LNCaP clone FGC (cell line): Measurements from ENCODE around the gene PCK1.

Experiments
- DNase-seq: peaks from one replicate; pipeline ENCODE4 v3.0.0-alpha.2; 2011; ENCODE audit warnings: low read depth
- H3K4me3 ChIP-seq: 2 replicates; pipeline ENCODE4 v1.5.1; 2011; ENCODE audit warnings: mild to moderate bottlenecking, low read depth, low read length, control low read depth
- TF ChIP-seq, protein P1 (sequence below): IDR thresholded peaks from 2 replicates; pipeline ENCODE4 v1.5.1; 2012; ENCODE audit warnings: mild to moderate bottlenecking; ENCODE audit not compliant: control insufficient read depth, insufficient read depth; ENCODE audit errors: extremely low read depth

Gene PCK1

DNA sequence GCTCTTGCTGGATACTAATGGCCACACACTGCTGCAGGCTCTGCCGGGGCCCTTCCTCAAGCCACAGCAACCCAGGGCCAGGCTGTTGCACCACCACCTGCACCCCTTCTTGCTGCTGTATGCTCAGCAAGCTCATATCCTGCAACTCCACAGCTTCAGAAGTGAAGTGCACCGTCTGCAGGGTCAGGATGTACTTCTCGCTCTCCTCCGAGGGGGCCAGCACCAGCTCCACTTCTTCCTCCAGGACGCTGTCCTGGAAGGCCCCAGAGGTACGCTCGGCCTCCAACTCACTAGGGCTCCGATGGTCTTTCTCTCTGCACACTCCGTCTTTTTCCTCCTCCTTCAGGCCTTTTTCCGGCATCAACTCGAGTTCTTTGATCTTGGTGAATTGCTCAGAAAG is 37.1 kb upstream of the PCK1 start:
- no peak overlapping the region for H3K4me3 ChIP-seq
- DNase-seq = no peak
- TF ChIP-seq, protein P1, sequence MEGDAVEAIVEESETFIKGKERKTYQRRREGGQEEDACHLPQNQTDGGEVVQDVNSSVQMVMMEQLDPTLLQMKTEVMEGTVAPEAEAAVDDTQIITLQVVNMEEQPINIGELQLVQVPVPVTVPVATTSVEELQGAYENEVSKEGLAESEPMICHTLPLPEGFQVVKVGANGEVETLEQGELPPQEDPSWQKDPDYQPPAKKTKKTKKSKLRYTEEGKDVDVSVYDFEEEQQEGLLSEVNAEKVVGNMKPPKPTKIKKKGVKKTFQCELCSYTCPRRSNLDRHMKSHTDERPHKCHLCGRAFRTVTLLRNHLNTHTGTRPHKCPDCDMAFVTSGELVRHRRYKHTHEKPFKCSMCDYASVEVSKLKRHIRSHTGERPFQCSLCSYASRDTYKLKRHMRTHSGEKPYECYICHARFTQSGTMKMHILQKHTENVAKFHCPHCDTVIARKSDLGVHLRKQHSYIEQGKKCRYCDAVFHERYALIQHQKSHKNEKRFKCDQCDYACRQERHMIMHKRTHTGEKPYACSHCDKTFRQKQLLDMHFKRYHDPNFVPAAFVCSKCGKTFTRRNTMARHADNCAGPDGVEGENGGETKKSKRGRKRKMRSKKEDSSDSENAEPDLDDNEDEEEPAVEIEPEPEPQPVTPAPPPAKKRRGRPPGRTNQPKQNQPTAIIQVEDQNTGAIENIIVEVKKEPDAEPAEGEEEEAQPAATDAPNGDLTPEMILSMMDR = no peak

DNA sequence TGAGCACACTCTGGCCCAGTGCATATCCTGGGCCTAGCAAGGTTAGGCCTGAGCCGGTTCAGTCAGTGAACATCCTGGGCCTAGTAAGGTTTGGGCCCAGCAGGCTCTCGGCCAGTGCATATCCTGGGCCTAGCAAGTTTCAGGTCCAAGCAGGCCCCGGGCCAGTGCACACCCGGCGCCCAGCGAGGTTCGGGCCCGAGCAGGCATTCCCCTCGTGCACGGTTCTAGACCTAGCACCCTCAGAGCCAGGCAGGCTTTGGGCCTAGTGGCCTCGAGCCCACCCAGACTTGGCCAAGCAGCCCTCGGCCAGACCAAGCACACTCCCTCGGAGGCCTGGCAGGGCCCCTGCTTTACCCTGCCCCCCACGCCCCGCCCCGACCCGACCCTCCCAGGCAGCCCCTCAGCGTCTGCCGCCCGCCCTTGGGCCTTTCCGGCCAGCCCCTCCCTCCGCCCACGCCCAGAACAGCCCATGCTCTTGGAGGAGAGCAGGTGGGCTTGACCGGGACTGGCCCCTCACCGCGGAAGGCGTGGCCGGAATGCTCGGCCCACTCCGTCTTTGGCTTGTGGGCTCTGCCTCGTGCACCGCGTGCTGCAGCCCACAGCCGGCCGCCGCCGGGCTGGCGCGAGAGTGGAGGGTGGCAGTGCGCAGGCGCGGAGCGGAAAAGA is 36.3 kb upstream of the PCK1 start, which contains the start of gene CTCFL:
Gene CTCFL (minus strand): TSS at position 630 of the 666 bp plus-strand sequence. CDS start 935 bp downstream, outside the sequence.
- no peak within 1 kb of the TSS for H3K4me3 ChIP-seq
- DNase-seq = no peak
- TF ChIP-seq, protein P1 = no peak

DNA sequence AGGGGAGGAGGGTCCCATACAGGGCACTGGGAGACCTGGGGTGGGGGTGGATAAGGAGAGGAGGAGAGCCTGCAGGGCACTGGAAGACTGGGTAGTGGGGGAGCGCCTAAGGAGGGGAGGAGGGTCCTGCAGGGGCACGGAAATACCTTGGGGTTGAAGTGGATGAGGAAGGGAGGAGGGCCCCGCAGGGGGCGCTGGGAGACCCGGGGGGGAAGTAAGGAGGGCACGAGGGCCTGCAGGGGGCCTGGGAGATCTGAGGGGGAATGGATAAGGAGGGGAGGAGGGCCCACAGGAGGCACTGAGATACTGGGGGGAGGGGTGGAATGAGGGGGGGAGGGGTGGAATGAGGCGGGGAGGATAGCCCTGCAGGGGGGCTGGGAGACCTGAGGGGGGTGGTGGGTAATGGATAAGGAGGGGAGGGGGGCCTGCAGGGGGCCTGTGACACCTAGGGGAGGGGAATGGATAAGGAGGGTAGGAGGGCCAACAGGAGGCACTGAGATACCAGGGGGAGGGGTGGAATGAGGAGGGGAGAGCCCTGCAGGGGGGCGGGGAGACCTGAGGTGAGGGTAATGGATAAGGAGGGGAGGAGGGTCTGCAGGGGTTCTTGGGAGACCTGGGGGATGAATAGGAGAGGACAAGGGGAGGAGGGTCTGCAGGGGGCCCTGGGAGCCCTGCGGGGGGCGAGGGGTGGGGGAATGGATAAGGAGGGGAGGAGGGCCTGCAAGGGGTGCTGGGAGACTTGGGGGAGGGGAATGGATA is 35.4 kb upstream of the PCK1 start:
- DNase-seq = no peak
- TF ChIP-seq, protein P1 = no peak
- H3K4me3 ChIP-seq = no peak overlapping the region

DNA sequence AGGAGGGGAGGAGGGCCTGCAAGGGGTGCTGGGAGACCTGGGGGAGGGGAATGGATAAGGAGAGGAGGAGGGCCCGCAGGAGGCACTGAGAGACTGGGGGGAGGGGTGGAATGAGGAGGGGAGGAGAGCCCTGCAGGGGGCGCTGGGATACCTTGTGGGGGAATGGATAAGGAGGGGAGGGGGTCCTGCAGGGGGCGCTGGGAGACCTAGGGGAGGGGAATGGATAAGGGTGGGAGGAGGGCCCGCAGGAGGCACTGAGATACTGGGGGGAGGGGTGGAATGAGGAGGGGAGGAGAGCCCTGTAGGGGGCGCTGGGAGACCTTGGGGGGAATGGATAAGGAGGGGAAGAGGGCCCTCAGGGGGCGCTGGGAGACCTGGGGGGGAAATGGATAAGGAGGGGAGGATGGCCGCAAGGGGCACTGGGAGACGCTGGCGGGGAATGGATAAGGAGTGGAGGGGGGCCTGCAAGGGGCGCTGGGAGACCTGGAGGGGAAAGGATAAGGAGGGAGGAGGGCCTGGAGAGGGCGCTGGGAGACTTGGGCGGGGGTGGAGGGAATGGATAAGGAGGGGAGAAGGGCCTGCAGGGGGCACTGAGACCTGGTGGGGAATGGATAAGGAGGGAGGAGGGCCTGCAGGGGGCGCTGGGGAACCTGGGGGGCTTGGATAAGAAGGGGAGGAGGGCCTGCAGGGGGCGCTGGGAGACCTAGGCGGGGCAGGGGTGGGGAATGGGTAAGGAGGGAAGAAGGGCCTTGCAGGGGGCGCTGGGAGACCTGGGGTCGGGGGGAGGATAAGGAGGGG is 34.6 kb upstream of the PCK1 start:
- no peak overlapping the region for H3K4me3 ChIP-seq
- DNase-seq = no peak
- TF ChIP-seq, protein P1 = no peak; the same call in 1 of the 2 replicates

DNA sequence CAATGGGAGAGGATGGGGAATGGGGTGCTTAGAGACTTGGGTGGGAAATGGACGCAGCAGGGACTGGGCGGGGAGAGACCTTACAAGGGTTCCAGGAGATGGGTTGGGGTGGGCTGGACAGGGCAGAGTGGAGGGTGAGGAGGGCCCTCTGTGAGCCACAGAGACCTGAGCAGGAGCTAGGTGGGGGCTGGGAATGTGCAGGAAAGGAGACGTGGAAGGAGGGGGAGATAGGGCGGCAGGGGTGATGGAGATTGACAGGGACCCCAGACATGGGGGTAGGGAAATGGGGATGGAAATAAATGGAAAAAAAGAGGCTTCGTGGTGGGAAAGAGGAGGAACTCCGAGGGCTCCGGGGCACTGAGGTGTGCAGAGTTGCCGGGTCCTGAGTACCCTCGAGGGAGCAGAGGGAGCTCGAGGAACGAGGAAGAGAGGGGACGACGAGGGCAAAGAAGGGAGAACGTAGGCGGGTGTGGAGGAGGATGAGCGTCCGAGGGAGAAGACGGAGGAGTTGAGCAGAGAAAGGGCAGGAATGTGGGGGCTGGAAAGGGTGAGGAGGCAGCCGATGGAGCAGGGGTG is 33.9 kb upstream of the PCK1 start:
- DNase-seq = no peak
- TF ChIP-seq, protein P1 = no peak
- H3K4me3 ChIP-seq = no peak overlapping the region

DNA sequence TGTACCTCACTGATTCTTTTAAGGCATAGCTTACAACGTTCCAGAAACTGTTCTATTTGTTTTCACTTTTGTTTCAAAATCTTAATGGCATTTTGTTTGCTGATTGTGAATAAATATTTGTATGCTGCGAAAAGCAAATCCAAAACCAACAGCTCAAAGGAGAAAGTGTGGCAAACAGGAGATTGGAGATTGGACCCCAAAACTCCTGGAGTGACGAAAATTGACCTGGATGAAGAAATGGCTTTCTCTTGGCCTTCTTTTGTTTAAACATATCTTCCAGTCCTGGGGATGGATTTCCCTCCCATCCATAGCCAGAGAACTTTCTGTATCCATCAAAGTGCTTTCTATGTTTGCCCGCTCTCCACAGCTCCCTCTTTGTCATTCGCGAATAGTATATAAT is 33.2 kb upstream of the PCK1 start:
- no peak for DNase-seq
- TF ChIP-seq, protein P1 = no peak
- no peak overlapping the region for H3K4me3 ChIP-seq
